ENCODE data around the gene AMBRA1.
A peak's percentile ranks its signal among the peaks of the same experiment; 100 is the strongest.

The AMBRA1 gene

DNA sequence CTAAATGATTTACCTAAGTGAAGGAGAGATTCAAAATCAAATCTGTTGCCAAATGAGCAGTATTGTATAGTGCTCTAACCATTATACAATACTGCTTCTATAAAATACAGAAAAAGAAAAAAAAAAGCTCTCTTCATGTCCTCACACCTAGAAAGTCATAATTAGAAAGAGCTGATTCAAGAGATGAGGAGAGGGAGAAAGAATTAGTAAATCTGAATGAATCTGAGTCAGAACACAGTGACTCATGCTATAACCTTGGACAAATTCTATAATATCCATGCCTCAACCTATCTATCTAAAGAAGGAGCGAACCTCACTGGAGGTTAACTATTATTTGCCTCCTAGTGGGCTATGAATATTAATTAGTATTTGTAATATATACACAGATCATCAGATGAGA, 29.4 kb downstream of the AMBRA1 start:
- no peak for DNase-seq

DNA sequence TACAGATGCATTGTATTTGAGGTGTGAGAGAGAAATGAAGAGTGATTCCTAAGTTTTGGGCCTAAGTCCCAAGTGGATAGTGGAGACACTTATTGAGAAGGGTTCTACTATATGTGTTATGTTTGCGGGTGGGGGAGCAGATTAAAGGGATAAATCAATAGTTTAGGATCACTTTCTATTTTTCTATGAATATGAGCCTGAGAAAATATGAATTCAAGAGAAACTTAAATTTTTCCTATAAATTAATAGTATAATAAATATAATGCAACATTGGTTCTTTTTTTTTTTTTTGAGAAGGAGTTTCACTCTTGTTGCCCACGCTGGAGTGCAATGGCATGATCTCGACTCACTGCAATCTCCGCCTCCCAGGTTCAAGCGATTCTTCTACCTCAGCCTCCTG, 31.3 kb downstream of the AMBRA1 start:
- no peak for DNase-seq

DNA sequence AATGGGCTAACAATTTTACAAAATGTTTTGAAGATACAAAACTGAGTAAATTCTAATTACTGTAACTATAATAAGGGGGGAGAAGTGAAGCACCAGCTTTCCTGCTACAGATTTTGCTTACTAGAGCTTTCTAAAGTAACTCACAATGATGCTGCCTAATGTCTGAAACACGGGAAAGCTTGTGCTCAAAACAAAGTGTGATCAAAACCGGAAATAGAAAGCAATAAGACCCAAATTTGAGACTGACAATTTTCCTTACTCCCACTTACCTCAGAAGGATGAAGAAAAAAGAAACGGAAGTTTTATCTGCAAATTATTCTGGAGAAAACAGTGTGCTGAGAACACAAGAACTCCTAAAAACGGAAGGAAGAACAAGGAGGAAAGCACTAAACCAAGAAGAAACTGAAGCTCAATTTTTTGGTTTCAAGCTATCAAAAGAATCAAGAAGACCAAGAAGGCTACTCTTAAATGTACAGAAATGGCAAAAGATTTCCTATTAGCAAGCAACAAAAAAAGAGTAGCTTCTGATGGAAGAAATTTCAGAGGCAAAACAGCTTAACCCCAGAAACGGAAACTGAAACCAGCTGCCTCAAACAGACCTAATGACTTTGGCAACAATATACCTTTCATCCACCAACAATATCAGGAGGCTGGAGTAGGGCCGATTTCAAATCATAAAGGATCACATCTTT, 33.4 kb downstream of the AMBRA1 start:
- DNase-seq, result peak in 1 of 2 donors; percentile 49

DNA sequence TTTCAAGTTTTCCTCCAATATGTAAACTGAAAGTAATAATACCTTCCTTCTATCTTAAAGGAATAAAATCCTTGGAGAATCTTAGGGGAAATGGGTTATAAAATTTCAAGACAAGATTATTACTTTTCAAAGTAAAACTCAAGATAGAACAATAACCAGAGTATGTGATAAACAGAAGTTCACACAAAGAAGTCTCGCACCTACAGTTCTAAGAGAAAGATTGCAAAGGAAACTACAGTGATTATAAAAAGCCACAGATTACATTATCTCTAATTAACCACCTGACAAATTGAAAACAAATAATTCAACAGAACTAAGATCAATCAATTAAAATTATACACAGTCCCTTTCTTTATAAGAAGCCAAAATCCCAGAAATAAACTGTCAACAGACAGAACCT, 34.0 kb downstream of the AMBRA1 start:
- DNase-seq, result no peak

DNA sequence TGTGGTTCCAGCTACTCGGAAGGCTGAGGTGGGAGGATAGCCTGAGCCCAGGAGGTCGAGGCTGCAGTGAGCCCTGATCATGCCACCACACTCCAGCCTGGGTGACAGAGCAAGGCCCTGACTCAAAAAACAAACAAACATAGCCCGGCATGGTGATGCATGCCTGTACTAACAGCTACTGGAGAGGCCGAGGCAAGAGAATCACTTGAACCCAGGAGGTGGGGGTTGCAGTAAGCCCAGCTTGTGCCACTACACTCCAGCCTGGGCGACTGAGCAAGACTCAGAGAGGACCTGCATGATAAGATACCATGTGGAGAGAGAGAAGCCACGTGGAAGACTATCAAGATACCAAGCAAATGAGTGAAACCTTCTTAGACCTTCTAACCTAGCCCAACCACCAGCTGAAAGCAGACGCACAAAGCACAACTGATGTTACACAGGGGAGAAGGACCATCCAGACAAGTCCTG, 36.1 kb downstream of the AMBRA1 start:
- DNase-seq, result no peak

DNA sequence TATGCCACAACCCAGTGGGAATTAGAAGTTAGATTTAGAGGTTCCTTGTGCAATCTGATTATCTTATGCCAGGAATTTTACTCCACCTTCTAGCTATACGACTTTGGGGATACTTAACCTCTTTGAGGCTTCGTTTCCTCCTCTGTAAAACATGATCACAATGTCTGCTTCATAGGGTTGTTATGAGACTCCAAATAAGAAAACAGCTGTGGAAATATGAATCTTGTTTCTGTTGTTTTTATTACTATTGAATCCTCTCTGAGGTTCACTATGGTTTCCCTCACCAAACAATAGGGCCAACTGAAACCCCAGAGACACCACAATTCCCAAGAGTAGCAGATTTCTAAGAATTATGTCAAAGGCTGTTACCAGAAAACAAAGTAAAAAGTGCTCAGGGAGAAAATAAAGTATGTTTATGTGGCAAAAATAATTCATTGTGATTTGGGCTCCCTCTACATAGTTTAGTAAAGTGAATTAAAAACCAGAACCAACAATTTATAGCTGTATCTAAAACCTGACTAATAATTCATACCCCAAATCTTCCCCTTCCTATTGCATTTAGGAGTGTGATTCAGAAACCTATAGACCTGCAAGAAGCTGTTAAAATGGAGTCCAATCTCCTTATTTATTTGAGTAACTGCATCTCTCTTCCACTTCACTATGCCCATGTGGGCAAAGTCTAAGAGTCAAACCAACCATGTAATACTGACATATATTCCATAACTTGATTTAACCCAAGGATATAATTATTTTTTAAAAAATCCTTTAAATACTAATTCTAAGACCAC, 38.4 kb downstream of the AMBRA1 start:
- peak in 1 of 2 donors; percentile 14 for DNase-seq

DNA sequence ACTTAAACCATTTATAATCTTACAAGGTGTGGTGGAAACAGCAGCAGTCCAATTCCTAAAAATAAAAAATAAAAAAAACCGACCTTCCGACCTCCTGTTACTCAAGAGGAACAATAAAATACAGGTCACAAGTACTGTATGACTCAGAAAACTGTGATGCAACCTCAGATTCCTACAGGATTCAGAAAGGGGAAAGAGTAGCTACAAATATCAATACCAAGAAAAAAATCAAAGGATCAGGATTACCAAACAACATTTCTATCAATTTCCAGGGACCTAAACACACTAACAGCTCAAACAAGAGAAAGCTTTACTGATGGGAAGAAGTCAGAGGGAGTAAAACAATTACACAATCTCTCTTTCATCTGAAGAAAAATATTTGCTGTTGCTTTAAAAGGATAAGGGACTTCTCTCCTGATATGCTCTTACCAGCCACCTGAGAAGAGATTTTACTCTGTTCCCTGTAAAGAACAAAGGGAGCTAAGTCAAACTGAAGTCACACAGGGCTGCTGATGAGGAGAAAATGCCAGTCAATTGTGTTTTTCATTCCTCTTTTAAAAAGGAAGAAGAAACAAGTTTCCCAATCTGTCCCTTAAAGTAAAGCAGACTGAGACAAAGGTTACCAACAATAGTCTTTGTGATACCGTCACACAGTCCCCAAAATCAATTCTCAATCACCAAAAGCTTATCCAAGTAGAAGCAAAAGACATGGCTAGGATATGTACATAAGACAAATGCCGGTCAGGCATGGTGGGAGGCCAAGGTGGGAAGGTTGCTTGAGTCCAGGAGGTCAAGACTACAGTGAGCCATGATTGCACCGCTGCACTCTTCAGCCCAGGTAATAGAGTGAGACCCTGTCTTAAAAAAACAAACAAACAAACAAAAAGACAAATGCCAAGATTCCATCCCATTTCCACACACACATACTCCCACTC, 39.3 kb downstream of the AMBRA1 start:
- no peak for DNase-seq

DNA sequence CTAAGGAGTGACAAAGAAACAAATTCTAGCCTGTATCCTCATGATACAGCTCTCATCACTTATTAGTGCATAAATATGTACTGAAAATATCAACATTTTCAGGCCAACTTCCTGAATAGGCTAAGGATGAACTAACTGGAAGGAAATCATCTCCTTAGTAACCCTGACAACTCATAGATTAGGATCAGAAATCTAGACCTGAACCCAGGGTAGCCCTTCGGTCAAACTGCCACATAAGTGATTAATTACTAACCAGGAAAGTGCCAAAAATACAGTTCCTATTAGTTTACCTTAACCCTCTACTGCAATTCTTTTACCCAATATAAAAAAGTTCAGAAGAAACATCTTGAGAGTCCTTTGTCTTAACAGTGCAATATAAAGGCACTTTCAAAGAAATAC, 40.0 kb downstream of the AMBRA1 start:
- no peak for DNase-seq

DNA sequence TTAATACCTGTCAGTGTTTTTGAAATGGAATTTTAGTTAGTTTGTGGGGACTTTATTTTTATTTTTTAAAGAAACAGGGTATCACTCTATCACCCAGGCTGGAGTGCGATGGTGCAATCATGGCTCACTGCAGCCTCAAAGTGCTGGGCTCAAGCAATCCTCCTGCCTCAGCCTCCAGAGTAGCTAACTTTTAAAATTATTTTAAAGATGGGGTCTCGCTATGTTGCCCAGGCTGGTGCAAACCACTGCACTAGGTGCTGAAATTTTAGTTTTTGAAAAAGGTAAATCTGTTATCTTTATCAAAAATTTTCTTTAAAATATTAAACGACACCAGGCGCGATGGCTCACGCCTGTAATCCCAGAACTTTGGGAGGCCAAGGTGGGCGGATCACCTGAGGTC, 42.6 kb downstream of the AMBRA1 start:
- DNase-seq, result no peak

DNA sequence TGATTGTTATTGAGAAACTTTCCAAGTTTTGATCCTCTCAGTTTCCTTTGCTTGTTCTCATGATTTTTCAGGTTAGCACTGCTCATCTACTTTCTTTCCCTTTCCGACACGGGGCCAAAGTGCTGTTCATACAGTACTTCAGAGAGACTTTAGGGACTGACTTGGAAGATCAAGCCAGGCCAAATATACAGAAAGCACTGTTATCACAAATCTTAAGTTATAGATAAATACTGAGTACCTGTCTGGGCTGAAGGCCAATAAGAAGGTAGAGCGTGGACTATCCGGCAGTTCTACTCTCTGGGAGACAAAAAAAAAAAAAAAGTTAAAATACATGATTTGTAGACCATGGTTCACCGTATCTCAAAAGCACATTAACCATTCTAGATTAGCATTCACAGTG, 46.2 kb downstream of the AMBRA1 start:
- no peak for DNase-seq

DNA sequence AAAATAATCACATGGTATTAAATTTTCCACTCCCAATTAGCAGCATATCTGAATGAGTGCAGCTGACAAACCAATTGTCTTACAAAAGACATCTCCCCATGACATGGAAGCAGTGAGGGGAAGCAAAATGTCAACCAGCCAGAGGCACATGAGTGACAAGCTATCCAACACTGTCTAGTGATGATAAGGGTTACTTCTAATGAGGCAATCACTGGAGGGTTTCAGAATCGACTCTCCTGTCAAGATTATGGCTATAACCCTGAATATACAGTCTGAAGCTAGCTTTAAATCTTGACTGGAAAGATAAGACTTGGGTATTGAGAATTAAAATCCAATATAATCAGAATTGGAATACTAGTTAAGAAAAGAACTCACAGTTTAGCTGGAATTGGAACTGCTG, 50.3 kb downstream of the AMBRA1 start:
- no peak for DNase-seq

DNA sequence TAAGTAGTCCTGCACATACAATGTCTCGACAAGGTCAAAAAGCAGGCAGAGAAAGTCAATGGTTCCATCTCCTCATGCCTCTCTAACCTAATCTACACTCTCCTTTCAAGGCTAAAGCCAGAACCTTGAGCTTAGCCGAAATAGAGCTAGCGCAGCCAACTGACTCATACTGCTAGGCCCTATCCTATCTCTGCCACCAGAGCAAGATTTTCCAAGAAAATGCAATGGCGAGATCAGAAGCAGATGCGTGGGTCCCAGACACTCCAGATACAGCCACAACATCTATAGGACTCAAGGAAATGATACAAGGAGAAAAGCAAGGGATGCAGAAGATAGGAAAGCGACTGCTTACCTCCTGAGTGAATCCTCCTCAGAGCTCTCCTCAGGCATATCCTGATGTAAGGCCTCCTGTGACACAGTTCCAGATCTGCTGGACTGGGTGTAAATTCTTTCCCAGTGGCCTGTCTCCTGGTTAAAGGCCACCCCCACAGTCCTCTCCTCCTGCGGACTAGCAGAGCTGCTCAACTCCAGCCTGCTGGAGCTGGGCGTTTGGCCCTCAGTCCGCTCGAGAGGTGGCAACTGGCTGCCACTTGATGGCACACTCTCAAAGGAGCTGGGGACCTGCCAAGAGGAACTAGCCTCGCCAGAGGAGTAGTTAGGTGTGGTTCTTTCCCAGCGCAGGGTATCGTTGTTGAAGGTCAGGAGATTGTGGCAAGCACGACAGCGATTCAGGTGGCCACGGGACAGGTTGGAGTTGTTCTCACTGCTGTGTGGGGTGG, 52.0 kb downstream of the AMBRA1 start:
- DNase-seq, result no peak

DNA sequence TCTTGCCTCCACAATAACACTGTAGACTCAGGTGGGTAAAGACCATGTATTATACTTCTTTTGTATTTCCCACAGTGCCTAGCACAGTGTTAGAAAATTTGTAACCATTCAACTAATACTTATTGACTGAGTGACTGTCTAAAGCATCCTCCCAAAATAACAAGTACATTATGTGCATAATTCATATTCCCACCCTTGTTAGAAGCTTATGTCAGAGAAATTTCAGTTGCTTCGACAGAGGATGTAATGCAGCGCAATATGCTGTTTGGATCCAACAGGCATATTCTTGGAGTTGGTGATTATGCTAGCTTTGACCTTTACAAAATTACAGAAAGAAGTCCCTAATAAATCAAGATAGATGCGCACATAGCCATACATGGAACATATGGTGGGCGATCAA, 53.0 kb downstream of the AMBRA1 start:
- DNase-seq, result no peak

DNA sequence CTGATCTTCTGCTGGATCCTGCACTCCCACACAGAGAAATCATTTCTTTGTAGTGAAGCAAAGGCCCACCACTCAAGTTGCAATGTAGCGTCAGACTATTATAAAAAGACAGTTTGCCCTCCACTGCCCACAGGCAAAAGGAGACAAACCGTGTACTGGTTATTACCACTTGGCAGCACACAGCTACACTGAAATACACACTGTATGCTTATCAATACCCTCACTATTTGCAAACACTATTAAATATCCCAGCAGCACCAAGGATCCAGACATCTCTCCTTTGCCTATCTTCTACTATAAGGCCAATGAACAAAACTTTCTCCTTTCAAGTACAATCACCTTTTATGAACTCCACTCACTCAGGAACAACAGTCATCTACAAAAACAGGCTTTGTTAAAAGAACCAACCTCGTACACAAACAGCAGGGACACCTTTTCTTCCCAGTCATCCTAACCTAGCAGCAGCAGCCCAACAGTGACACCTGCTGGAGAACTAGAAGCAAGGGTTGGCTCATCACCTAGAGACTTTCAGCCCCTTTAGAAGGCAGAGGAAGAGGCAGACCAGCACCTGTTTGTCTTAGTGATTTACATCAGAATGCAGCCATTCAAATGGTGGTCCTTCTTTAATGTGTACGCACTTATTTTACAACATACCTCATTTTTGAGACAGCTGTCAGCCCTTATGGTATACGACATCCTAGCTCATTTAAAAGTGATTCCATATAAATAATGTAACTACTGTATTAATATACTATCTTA, 56.1 kb downstream of the AMBRA1 start:
- peak; percentile 61 to 74 for DNase-seq

DNA sequence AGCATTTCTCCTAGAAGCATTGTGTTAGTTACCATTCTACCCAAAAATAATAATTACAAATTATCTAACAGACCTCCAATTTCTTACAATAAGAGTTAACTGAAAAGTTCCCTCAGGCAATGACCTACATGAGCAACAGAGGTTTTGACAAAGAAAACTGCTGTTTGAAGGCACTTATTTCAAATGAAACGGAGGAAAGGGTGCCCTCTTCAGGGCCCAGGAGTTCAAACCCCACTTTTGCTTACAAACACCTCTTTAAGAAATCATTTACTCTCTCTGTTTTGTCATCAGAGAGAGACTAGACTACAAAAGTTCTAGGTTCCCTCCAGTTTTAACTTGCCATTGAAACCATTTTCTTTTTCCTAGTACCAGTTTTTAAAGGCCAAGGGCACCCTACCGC, 56.7 kb downstream of the AMBRA1 start:
- no peak for DNase-seq

DNA sequence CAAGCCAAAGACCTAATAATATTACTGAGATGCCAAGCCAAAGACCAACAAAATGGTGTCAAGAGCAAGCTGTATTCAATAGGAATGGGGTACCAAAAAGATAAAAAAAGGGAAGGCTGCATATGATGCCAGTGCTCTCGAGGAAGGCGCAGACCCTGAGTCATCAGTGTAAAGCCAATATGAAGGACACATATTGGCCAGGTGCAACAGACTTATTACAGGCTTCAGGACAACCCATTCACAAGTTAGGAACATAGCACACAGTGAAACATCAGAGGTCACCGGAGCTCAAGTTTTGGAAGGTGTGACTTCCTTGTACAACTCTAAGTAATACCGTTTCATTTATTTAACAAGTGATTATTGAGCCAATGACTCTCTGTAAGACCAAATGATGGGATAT, 58.1 kb downstream of the AMBRA1 start:
- DNase-seq, result no peak

DNA sequence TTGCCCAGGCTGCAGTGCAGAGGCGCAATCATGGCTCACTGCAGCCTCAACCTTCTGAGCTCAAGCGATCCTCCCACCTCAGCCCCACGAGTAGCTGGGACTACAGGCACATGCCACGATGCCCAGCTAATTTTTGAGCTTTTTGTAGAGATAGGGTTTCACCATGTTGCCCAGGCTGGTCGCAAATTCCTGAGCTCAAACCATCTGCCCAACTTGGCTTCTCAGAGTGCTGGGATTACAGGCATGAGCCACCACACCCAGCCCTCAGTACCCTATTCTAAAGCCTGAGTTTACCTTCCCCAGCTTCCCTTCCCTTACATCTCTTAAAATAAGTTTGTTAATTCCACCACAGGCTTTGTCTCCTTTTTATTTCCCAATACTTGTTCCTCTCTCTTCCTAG, 59.1 kb downstream of the AMBRA1 start:
- DNase-seq, result no peak

DNA sequence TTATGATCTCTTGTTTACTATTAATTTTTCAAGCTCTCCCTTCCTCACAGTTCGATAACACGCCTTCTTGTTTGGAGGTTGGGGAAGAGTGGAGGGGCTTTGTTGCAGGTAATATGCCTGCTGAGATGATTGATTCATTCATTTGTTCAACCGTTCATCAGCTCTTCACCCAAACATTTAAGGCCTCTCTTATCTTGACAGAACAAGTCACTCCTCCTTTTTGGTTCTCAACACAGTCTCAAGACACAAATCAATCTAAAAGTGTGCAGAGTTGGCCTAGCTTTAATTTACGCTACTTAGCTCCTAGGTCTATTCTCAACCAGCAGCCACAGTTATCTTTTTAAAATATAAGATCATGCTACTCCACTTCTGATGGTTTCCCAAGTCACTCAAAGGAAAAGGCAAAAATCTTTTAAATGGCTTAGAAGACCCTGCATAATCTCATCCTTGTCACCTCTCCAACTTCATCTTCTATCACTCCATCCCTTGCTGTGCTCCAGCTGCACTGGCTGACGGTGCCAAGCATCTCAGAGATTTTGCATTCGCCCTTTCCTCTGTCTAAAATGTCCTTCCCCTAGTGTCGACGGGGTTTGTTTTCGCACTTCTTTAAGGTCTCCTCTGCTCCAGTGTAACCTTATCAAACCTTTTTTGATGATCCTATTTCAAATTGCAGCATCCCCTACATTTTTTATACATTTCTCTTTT, 60.3 kb downstream of the AMBRA1 start:
- DNase-seq, result no peak

DNA sequence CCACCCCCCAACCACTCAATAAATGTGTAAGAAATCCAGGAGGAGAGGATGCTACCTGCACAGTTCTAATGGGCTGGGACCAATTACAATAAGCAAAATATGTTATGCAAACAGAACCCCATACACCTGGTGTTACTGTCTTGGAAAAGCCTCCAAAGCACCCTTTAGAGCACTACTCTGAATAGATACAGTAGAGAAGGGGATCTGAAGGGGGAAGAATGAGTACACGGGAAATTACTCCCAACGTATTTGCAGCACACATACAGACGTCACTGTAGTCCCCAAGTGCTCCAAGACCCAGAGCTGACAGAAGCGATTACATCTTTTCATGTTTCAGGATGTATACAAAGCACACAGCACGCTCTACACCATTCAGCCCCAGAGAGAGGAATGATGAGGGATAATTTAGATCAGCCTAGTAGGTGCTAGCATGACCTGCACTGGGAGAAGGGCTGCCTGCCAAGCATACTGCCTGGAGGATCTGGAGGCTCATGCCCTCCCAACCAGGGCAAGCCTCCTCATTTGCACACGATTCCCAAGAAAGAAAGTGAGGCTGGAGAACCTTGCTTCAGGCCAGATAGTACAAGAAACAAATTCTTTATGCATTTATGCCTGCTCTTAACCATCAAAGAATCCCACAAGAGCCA, 63.8 kb downstream of the AMBRA1 start:
- no peak for DNase-seq

DNA sequence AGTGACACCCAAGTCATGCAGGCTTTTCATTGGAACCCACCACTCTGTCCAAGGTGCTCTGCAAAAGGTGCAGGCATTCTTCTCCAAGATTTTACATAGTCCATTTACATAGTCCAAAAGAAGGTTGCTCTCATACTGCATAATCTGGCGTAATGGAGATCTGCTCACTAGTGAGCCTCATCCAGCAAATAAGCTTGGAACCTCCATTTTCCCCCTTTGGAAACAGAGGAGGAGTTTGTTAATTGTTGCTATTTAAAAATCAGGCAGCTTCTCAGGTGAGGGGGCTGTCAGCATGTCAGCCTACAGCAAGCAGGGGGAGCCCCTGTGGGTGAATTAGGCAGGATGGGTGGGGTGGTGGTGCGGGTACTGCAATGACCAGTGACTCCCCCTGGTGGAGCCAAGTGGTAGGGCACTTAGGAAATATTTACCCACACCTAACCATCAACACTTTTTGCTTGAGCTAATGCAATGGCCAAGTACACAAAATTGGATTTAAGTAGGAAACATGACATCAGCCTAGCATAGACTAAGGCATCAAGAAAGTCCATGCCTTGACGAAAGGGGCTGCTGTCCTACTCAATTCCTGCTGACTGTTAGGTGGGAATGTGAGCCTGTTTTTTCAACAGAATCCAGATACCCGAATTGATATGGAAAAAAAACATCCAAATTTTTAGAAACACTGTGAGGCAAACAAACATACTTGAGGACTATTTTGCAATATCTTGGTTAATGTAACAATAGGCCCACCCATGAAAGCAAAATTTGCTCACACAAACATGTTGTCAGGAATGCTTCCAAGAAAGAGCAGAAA, 64.5 kb downstream of the AMBRA1 start:
- peak; percentile 69 to 74 for DNase-seq

Data from CD4-positive, alpha-beta T cell treated with Interleukin-1 beta for 1 hour (primary cell).